OCI-LY7 (cell line): ENCODE data around the gene NRCAM. TPM values are rescaled to one million over a fixed set of nuclear protein-coding genes. Genes with fewer than 3 reads are reported as not detected.

Experiments
- BruUV-seq: library from RNA; stranded (reverse); fragments of 400-500 nt; replicated peaks from 2 replicates; lab custom pipeline; 2021; lab: Mats Ljungman, UMichigan
- CTCF ChIA-PET: fragments of 300-600 bp; sonication (Branson Sonifier 250); formaldehyde crosslinking; loops from one replicate; lab custom pipeline; 2022; ENCODE audit warnings: antibody characterized with exemption; ENCODE audit not compliant: unreplicated experiment; lab: Charles Lee
- POLR2A ChIA-PET: fragments of 300-600 bp; sonication (Branson Sonifier 250); formaldehyde crosslinking; loops from one replicate; lab custom pipeline; 2022; ENCODE audit warnings: antibody characterized with exemption; lab: Charles Lee
- DNase-seq: peaks from one replicate; pipeline ENCODE4 v3.0.0-alpha.2; 2015; ENCODE audit warnings: low spot score
- H2AFZ ChIP-seq: fragments of 200-600 bp; sonication (generic), shearing (Covaris generic); 2 replicates; pipeline ENCODE4 v1.6.1; 2014; ENCODE audit warnings: mild to moderate bottlenecking, antibody characterized with exemption, low read length, moderate library complexity
- H3K27ac ChIP-seq: fragments of 200-600 bp; sonication (generic); 2 replicates; pipeline ENCODE4 v1.5.1; 2014; ENCODE audit warnings: mixed run types, low read depth, mild to moderate bottlenecking, moderate library complexity, low read length, inconsistent platforms; ENCODE audit not compliant: poor library complexity, severe bottlenecking
- H3K36me3 ChIP-seq: fragments of 200-600 bp; sonication (generic); 2 replicates; pipeline ENCODE4 v1.6.1; 2014; ENCODE audit warnings: mild to moderate bottlenecking, antibody characterized with exemption, low read length, moderate library complexity, mixed read lengths; ENCODE audit not compliant: insufficient read depth
- H3K4me1 ChIP-seq: fragments of 200-600 bp; sonication (generic); 2 replicates; pipeline ENCODE4 v1.5.1; 2014; ENCODE audit warnings: mild to moderate bottlenecking, low read length; ENCODE audit not compliant: insufficient read depth, poor library complexity, severe bottlenecking
- H3K4me2 ChIP-seq: fragments of 200-600 bp; sonication (generic); 2 replicates; pipeline ENCODE4 v1.6.1; 2014; ENCODE audit warnings: mild to moderate bottlenecking, low read length
- H3K4me3 ChIP-seq: fragments of 200-600 bp; sonication (generic); 2 replicates; pipeline ENCODE4 v1.5.1; 2014; ENCODE audit warnings: mild to moderate bottlenecking, low read depth, low read length; ENCODE audit not compliant: poor library complexity, severe bottlenecking
- H3K79me2 ChIP-seq: fragments of 200-600 bp; sonication (generic); 2 replicates; pipeline ENCODE4 v1.6.1; 2016; ENCODE audit warnings: low read depth, mild to moderate bottlenecking, low read length, moderate library complexity, mixed read lengths; ENCODE audit not compliant: insufficient read depth
- H3K9me2 ChIP-seq: fragments of 200-600 bp; sonication (generic); 2 replicates; pipeline ENCODE4 v1.6.1; 2016; ENCODE audit warnings: mild to moderate bottlenecking, low read length, mixed read lengths; ENCODE audit not compliant: insufficient read depth
- H3K9me3 ChIP-seq: fragments of 200-600 bp; sonication (generic); 2 replicates; pipeline ENCODE4 v1.6.1; 2014; ENCODE audit warnings: mild to moderate bottlenecking, mixed run types, low read length, mixed read lengths
- H4K20me1 ChIP-seq: fragments of 200-600 bp; sonication (generic); 2 replicates; pipeline ENCODE4 v1.6.1; 2014; ENCODE audit warnings: mild to moderate bottlenecking, antibody characterized with exemption, low read length, moderate library complexity, mixed read lengths; ENCODE audit not compliant: insufficient read depth
- EZH2phosphoT487 ChIP-seq: fragments of 200-600 bp; sonication (generic); IDR thresholded peaks from 2 replicates; pipeline ENCODE4 v1.6.1; 2018; ENCODE audit warnings: low read depth, borderline replicate concordance, mild to moderate bottlenecking, mixed run types, antibody characterized with exemption, low read length, moderate library complexity, mixed read lengths
- intact Hi-C: fragments of 100-400 bp; cut with micrococcal nuclease; formaldehyde crosslinking; loops from one replicate; pipeline ENCODE4 v1.10.0; 2022; ENCODE audit not compliant: unreplicated experiment
- total RNA-seq, 2 experiments: library from RNA; depleted of rRNA in 1 of 2; stranded (reverse); fragments of >200 nt in 1 of 2; shearing (Covaris generic) in 1 of 2; gene quantifications; 2 replicates each; pipeline ENCODE4 v1.2.3, GENCODE V29; 2014 to 2022
- TF ChIP-seq, protein P1 (sequence below): fragments of 200-600 bp; sonication (generic); conservative IDR thresholded peaks from 2 replicates; pipeline ENCODE4 v1.5.1; 2014; ENCODE audit warnings: mild to moderate bottlenecking, antibody characterized with exemption, low read length, moderate library complexity, mixed read lengths

Gene NRCAM
- total RNA-seq, 2 experiments from 2014 or later, result not detected

- CTCF ChIA-PET, result no interaction called here
- no TSS peak for BruUV-seq
Observed at GRCh38 chr7:108285778-108286177, 170.5 kb downstream of the NRCAM start.

GRCh38 chr7:108285003-108285368, 171.2 kb downstream of the NRCAM start:
- Histone ChIP-seq H3K4me2 (no peak overlapping the region), H4K20me1 (no peaks in the 10 kb centered on the region), H3K9me2 (no peaks in the 10 kb centered on the region), H2AFZ (no peak overlapping the region), H3K4me1 (no peaks in the 10 kb centered on the region), H3K36me3 (no peaks in the 10 kb centered on the region), H3K27ac (no peak overlapping the region), H3K4me3 (no peak overlapping the region), H3K79me2 (no peaks in the 10 kb centered on the region), H3K9me3 (no peaks in the 10 kb centered on the region)
- ChIA-PET CTCF (interaction anchor here (0.6 kb wide), 1 partner anchor 59 kb away, joined by 3 read pairs; no protein-coding TSS in a partner anchor), POLR2A (interaction anchor here (1.1 kb wide), 1 partner anchor 15 kb away, joined by 3 read pairs; no protein-coding TSS in a partner anchor)
- intact Hi-C loops, result loop anchor here (1.0 kb wide), 1 partner anchor 20 kb away; no protein-coding TSS in a partner anchor
- BruUV-seq, result no TSS peak
- no peak for DNase-seq
- TF ChIP-seq, protein P1, sequence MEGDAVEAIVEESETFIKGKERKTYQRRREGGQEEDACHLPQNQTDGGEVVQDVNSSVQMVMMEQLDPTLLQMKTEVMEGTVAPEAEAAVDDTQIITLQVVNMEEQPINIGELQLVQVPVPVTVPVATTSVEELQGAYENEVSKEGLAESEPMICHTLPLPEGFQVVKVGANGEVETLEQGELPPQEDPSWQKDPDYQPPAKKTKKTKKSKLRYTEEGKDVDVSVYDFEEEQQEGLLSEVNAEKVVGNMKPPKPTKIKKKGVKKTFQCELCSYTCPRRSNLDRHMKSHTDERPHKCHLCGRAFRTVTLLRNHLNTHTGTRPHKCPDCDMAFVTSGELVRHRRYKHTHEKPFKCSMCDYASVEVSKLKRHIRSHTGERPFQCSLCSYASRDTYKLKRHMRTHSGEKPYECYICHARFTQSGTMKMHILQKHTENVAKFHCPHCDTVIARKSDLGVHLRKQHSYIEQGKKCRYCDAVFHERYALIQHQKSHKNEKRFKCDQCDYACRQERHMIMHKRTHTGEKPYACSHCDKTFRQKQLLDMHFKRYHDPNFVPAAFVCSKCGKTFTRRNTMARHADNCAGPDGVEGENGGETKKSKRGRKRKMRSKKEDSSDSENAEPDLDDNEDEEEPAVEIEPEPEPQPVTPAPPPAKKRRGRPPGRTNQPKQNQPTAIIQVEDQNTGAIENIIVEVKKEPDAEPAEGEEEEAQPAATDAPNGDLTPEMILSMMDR, result no peak

More at GRCh38 chr7:108285778-108286177, 170.5 kb downstream of the NRCAM start:
- Histone ChIP-seq H3K4me1 (no peaks in the 10 kb centered on the region), H2AFZ (no peak overlapping the region), H3K9me2 (no peaks in the 10 kb centered on the region), H3K79me2 (no peaks in the 10 kb centered on the region), H3K9me3 (no peaks in the 10 kb centered on the region), H4K20me1 (no peaks in the 10 kb centered on the region), H3K4me2 (no peak overlapping the region), H3K4me3 (no peak overlapping the region), H3K27ac (no peak overlapping the region), H3K36me3 (no peaks in the 10 kb centered on the region)
- POLR2A ChIA-PET, result interaction anchor here (0.6 to 1.1 kb wide), 2 partner anchors 16 to 1647 kb away, joined by 3 read pairs; no protein-coding TSS in a partner anchor
- TF ChIP-seq EZH2phosphoT487, result no peak
- TF ChIP-seq, protein P1, result no peak
- intact Hi-C loops, result loop anchor here (1.0 kb wide), 1 partner anchor 20 kb away; no protein-coding TSS in a partner anchor
- DNase-seq, result no peak

DNA sequence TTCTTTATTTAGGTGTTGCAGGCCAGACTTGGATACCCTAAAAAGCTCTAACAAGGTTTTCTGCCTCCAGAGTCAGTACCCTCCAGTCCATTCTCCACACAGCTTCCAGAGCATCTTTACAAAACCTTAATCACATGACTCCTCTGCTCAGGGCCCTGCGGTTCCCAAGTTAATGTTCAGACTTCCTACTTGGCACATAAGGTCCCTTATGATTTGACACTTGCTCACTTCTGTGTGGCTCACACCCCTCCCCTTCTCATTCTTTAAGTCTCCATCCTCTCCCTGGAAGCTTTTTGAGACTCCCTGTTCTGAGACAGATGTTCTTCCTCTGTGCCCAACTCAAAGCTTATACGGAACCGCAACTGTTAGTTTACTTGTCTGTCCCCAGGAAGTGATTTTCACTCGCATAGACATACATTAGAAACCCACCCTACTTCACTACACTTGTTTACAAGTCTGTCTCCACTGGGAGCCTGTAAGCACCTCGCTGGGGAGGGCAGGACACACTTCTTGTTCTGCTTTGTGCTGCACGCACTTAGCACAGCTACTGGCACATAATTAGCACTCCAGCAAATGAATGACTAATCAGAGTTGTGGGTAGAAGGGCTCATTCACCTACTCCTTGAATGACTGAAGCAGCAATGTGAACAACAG, 171.8 kb downstream of the NRCAM start:
- no peak for TF ChIP-seq EZH2phosphoT487
- TF ChIP-seq, protein P1, result no peak
- Histone ChIP-seq H3K4me1 (no peaks in the 10 kb centered on the region), H3K4me3 (no peak overlapping the region), H3K9me2 (no peaks in the 10 kb centered on the region), H3K36me3 (no peaks in the 10 kb centered on the region), H3K9me3 (no peaks in the 10 kb centered on the region), H2AFZ (no peak overlapping the region), H3K27ac (no peak overlapping the region), H4K20me1 (no peaks in the 10 kb centered on the region), H3K79me2 (no peaks in the 10 kb centered on the region), H3K4me2 (no peak overlapping the region)
- no peak for DNase-seq
- BruUV-seq, result no TSS peak
- POLR2A ChIA-PET, result no interaction called here
- intact Hi-C loops, result loop anchor here (1.0 kb wide), 1 partner anchor 21 kb away; no protein-coding TSS in a partner anchor
- CTCF ChIA-PET, result interaction anchor here (0.6 to 1.2 kb wide), 2 partner anchors 59 to 63 kb away, joined by 3 read pairs; no protein-coding TSS in a partner anchor
